NCI-H774 (cell line): ENCODE results near the gene MARVELD3.
"Not testable (repeated sequence)": the region's sequence is repeated elsewhere in the genome, so short reads cannot be mapped to it uniquely, and the experiment has no call there.

Experiments
- DNase-seq: peaks from one replicate; lab custom pipeline; 2025; lab: John Stamatoyannopoulos, UW

The MARVELD3 gene

DNA sequence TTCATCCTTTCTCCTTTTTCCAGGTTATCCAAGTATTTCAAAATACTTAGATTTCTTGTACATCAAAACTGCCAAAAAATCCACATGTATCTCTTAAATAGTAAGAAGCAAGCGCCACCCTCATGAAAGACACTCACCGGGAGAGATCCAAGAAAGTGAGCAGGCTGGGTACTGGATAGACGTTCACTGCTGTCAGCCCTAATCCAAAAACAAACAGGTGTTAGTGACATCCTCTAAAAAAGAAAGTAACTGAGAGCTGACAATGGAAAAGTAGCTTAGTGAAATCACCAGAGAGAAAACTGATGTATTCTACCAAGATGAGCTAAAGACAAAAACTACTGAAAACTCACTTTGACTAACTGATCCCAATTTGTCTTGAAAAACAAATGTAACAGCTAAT is 46.1 kb downstream of the MARVELD3 start:
- no peak for DNase-seq

GRCh38 chr16:71672803-71673581 is 47.0 kb downstream of the MARVELD3 start:
- no peak for DNase-seq

DNA sequence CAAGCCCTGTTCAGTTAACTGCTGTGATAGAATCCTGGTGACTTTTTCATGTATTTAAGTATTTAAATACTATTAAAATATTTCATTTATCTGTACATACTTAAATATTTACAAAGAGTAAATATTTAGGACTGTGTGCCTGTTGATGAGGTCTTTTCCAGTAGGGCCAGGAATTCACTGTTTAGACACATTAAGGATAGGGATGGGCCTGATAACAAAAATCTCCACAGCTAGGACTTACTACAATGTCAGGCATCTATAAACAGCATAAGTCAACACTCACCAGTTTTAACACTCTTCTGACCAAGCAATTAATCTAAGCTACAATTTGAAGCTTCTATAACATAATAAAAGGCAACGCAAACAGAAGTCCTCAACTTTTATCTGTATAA is 47.6 kb downstream of the MARVELD3 start:
- DNase-seq: no peak

- DNase-seq: no peak
These were observed 48.2 kb downstream of the MARVELD3 start for GRCh38 chr16:71674229-71674628.

DNA sequence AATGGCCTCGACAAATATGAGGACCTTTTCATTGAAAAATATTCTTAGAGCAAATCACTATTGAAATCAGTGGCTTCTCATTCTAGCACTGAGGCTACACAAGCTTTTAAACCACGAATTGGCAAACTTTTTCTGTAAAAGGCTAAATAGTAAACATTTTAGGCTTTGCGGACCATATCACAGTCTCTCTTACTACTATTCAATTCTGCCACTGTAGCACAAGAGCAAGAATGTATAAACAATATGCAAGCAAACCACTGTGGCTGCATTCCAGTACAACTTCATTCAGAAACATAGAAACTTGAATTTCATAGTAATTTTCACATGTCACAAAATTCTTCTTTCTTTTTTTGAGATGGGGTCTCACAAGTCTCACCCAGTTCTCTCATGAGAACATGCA is 49.4 kb downstream of the MARVELD3 start:
- no peak for DNase-seq

DNA sequence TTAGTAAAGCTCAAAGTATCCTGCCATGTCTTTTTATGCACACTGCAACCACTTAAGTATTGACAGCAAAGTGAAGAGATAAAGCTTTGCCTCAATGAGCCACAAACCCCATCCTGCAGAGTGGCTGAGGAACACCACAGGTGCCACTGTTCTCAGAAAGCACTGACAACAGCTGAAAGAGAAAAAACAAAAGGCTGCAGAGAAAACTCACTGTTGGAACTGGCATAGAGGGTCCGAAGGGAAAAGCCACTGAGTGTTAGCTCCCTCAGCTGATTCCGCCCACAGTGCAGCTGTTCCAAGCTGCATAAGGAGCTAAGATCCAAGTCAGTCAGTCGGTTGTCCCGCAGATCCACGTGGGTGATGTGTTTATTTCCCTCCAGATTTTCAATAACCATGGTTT is 50.3 kb downstream of the MARVELD3 start:
- DNase-seq: no peak

DNA sequence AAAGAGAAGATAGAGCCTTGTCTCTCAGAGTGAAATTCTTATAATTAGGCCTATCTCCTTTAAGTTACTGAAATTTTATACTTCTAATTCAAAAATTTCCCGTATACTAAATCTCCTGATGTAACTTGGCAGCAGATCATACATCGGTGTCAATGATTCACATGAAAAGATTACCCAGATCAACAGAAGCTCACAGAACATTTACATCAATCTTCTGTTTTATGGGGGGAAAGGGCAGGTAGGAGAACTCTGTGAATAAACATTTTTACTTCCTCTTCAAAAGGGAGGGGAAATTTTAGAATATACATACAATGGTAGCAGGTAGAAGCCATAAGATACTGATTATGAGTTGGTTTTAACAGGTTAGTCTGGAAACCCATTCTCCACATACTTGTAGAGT is 55.4 kb downstream of the MARVELD3 start:
- no peak for DNase-seq

DNA sequence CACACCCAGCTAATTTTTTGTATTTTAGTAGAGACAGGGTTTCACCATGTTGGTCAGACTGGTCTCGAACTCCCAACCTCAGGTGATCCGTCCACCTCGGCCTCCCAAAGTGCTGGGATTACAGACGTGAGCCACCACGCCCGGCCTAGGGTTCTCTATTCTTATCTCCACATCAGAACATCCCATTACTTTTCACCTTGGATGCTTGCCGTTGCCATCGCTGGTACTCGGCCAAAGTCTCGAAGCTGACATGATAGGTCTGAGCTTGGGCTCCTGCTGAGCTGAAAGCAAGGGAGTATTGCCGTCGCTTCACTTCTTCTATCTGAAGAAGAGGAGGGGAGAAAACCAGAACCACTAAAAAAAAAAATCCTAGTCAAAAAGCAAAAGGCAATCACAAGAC is 58.3 kb downstream of the MARVELD3 start:
- not testable (repeated sequence) for DNase-seq
